Activated CD4-positive, alpha-beta T cell treated with anti-CD3 and anti-CD28 coated beads for 24 hours (primary cell): Measurements from ENCODE around the gene KDM4C.

Experiments
- DNase-seq, 2 donors: peaks; one replicate each; pipeline ENCODE4 v3.0.0-alpha.2; 2020; ENCODE audit warnings: low read depth in 2 of 2

The KDM4C gene

DNA sequence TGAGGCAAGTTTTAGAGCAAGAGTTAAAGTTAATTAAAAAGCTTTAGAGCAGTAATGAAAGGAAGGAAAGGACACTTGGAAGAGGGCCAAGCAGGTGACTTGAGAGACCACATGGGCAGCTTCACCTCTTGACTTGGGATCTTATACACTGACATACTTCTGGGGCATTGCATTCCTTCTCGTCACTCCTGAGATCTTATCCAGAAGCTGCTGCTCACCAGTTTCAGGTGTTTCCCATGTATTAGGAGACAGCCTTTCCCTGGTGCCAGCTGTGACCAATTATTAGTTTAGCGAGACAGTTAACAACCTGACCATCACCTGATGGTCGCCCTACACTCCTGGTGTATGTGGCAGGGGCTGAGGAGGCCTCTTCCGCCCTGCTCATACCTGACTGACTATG, 382.1 kb downstream of the KDM4C start:
- DNase-seq: no peak

DNA sequence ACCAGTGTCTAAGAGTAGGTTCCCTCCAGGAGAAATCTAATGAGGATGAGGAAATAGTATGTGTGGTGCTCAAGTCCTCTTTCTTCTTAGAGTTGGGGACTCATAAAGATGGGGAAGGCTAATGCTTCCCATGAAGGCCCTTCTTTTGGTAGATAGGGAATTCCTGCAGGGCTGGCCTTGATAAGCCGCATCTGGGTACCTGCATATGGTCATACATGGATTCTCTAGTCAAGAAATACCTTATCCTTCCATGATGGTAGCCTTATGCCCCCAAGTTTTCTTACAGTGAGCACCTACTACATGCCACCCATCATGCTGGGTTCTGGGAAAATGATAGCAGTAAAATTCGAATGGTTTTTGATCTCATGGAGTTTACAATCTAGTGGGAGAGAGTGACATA, 382.6 kb downstream of the KDM4C start:
- DNase-seq: no peak

DNA sequence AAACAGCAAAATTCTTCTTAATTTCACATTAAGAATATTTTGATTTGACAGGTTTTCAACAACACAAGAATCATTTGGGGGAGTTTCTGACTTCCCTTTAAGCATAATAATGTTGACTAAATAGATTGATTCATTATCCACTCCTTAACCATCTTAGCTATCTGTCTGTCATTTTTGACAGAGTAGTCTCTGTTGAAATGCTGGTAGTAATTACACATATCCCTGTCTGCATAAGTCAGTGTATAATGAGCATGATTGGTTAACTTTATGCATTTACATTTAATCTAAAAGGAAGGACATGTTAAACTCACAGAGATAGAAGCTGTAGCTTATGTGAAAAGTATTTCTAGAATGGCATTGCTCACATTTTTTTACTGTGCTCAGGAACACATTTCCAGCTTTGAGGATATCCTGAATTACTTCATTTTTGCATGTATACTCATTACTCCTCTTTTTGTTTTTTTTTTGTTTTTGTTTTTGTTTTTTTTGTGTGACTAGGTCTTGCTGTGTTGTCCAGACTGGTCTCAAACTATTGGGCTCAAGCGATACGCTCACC, 385.9 kb downstream of the KDM4C start:
- DNase-seq: no peak

DNA sequence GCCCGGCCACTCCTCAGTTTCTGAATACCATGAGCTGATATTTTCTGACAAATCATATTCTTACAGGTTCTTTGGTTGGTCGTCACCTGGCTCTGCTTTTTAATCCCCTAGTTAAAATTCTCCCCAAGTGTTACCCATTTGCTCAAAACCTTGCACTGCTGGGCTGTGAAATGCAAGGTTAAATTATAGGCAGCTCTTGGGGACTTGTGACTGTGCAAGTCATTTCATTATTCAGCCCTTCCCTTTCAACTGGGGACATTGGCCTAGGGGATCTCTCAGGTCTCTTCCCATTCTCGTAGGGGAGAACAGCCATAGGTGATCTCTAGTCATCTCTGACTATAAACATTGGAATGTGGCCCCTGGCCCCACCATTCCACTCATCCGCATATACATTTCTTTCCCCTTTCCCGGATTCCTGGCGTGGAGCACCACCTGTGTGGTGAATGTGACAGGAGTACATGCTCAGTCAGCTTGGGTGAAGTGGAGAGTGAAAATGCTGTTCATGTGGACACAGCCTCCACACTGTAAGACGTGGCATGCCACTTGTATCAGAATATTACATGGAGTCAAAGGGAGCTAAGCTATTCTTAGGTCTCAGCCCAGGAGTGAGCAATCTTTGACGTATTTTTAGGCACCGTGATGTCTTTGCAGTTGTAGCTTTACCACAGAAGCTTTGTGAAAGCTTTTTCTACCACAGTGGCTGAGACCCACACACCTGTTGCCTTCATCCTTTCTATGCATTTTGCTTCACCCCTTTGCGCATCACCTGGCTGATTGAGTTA, 386.7 kb downstream of the KDM4C start:
- no peak for DNase-seq

DNA sequence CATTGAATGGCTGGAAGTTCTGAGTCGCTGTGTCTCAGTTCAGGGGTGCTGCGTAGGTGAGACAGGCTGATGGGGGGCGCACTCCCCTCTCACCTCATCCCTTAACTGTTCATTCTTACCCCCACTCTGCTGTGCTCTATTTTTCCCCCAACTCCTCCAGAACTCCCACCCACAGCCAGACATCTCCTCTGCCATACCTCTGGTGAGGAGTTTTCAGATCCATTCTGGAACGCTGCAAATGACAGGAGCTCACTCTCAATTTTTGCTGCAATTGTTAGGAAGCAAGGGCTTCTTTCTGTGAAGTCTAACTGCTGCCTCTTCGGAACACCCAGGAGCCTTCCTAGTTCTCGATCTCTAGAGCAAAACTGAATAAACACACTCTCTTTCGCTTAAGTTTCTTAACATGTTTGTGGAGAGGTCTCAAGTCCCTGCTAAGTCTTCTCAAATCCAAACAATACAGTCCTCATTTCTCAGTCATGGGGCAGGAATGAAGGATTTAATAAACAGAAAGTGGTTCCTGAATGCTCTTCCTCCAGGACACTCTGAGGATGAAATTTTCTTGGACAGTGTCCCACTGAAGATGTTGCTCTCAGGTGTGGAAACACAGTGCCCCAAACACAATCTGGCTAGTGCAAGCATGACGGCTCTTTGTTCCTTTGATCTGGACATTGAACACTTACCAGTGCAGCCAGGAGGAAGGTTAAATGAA, 387.7 kb downstream of the KDM4C start:
- DNase-seq: no peak

DNA sequence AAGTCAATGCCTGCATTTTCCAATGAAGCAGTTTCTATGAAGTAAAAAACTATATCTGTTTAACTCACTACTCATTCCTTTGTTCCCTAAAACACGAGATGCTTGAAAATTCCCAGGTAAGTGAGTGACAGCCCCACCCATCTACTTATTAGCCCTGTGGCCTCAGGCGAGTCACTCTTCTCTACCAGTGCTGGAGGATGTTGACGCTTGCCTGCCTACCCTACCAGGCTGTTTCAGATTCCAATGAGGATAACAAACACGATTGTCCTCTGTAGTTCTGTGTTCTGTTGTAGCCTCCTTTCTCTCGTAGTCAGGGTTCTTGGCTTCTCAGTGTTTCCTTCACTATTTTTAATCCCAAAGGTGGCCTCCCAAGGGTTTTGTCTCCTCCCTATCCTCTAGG, 388.8 kb downstream of the KDM4C start:
- no peak for DNase-seq

DNA sequence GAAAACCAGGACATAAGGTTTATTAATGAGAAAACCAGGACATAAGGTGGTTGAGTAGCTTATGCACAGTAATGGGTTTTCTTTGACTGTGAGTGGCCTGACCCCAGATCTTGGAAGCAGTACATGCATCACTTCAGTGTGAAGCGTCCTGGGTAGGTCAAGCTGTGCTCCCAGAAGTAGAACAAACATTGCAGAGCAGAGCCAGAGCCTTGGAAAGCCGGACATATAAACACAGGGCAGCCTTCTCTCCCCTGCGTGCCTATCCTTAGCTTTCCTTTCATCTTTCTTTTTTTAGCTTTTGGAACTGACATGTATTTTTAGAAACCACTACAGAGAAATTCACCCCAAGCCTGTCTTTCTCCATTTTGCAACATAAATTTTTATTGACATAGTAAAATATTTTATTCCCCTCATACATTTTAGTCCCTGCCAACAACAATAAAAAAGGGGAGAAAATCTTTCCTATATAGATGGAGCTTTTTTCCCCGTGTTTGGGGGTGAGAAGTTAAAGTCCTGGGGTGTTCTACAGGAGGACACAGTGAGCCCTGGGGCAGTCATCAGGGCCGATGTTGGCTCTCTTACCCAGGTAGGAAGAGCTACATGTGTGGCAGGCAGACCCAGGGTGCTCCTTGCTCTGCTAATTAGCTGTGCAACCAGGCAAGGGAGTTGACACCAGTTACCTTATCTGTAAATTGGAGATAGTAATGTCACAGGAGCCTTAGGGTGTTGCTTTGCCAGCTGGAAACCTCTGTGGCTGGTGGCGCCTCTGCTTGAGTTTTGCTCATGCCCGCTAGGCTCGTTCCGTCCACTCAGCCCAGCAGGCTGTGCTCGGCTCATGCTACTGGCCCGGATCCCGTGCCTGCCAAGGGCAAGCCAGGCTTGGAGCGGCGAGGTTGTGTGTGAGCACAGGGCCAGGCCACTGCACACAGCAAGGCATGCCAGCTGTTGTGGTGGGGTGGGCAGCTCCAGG, 389.6 kb downstream of the KDM4C start:
- DNase-seq: no peak

DNA sequence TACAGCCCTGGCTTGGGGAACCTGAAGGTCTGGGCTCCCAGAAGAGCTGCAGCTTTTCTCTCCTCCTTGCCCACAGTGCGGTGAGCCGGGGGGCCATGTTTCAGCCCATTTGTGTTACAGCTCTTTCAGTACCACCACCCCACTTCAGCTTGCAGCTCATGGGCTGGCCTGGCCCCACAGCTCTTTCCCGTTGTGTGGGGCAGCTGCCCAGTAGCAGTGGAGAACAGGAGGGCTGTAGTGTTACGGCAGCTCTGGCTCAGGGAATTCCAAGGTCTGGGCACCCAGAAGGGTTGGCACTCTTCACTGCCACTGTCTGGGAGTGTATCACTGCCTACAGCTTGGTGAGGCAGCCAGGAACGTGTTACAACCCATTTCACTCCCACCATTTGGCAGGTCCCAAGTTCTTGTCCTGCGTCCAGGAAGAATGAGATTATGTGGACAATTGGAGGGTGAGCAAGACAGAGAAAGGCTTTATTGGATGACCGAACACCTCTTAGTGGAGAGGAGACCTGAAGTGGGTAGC, 390.5 kb downstream of the KDM4C start:
- DNase-seq: no peak

DNA sequence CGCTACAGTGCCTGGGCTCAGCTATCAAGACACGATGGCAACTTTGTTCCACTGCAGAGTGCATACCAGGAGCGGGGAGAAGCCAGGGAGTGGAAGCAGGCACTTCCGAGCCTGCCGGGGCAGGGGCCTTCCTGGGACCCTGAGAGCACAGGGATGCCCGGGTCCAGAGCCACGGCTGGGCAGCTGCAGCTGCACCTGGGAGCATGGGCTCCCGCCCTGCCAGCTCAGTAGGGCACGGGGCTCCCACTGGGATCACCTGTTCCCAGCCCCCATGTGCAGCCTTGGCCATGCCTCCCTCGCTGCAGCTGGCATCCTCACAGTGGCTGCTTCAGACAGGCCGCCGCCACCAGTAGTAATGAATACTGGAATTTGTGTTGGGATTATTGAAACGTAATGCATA, 391.5 kb downstream of the KDM4C start:
- DNase-seq: no peak

DNA sequence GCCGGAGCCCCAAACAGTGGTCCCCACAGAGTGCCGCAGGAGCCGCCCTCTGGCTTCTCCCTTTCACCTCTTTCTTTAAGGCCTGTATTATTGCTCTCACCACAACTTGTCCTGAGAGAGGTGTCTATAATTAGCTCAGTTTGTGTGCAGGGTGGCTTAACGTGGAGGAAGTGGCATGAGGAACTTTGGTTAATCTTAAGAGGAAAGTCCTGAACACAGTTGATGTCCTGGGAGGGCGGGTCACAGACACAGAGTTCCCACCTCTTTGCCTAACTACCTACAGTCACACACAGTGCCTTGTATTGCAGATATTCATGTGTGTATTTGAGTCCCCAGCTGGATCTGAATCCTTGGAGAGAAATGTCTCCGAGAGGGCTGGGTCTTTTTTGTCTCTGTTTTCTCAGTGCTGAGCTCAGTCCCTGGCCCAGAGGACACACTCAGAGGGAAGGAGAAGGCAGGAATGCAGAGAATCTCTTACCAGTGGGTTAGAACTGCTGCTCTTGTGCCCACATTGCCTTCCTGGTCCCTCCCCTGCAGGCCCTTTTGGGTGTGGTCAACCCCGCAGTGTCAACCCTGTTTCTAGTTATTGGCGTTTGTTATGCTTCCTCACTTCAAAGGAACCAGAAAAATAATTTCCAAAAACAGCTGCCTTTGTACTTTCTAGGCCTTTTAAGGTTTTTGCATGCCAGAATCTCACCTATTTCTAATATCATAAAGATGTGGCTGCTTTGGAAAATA, 392.5 kb downstream of the KDM4C start:
- no peak for DNase-seq

DNA sequence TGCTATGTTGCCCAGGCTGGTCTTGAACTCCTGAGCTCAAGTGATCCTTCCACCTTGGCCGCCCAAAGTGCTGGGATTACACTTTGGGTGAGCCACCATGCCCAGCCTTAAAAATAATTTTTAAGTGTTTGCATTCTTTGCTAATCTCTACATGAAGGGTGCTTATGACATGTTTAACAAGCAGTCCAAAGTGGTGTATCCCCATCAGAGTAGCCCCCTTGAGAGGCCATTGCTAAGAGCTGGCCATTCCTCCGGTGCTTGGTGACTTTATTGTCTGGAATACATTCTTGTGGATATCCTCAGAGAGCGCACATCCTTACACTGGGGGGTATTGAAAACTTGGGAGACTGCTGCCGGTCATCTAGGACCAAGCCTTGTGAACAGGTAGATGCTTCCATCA, 395.4 kb downstream of the KDM4C start:
- DNase-seq: no peak

DNA sequence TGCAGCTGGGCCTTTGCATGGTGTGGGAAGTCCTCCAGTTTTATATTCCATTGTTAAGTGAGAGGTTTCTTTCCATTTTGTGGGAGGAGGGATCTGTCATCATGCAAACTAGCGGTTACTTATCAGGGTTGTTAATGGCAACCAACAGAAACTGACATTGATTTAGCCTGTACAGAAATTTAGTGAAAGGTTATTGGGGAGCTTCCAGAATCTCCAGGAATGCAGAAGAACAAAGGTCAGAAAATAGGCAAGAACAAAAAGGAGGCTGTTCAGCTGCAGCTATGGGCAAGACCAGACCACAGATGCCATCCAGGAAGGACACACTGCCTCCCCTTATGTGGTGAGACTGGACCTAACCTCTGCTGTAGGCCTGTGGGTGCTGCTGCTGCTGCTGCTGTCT, 395.8 kb downstream of the KDM4C start:
- DNase-seq: no peak

DNA sequence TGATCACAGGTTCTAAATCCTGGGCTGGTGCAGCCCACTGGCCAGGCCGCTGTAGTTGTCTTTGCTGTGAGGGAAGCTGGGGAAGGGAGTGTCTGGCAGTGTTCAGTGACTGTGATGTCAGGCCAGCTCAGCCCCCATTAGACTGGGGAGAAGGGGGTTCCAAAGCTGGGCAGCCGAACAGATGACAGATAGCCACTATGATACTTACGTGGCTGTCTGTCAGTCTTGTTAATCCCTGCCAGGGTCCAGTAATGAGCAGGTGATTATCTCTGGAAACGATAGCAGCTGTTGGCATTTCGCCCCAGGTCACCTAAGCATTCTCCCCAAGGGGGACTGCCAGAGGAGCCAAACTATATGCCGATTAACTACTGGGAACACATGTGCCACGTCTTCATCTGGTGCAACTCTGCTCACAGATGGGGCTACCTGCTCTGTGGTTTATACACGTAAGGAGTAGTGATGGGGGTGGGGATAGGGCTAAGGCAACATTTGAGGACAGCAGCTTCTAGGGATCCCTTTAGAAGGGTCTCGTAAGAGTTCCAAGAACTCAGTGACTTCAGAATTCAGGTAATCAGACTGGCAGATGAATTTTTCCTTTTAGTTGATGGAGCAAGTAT, 396.3 kb downstream of the KDM4C start:
- DNase-seq: no peak

DNA sequence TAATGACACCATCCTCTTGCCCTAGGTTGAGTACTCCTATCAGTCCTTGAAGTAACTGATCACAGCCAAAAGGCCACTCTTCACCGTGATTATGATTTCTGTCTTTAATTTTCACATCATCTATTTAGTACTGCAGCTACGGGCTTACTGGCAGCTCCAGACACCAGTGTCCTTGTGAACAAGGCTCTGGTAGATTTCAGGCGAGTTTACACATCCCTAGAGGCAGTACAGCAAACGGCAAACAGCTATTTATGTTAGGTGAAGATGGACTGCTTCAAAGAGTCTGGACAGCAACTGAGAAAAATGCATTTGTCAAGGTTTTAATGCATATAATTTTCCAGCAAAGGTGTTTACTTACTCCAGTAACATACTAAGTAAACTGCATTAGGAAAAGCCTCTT, 396.9 kb downstream of the KDM4C start:
- DNase-seq: no peak

DNA sequence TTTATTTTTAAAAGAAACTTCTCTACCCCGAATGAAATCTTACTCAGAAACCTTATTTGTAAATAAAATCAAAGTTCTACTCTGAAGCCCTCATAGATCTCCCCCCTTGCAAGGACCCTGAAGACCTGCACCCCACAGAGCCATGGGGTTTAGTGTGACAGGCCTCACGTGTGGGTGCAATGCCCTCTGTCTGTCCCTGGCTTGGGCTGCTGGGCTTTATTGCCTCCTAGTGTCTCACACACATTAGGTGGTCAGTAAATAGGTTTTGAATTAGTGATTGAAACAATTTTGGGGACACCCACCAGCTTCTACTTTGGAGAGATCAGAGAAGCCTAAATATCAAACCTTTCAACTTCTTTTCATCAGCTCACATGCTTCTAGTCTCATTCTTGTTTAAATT, 403.7 kb downstream of the KDM4C start:
- no peak for DNase-seq

DNA sequence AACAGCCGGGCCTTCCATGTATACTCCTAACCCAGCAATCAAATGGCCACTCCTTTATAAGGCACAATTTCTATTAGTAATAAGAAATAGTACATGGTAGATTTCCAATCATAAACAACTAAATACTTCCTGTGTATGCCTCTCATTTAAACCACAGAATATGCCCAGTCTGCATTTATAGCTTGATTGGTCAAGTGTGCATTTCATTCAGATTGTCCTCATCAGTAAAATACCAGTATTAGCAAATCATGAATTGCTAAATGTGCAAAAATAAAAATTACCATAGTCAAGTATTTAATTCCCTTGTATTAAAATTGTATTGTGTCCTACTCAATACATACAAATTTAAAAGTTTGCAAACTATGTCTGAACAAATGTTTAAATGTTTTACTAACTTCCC, 406.2 kb downstream of the KDM4C start:
- no peak for DNase-seq

DNA sequence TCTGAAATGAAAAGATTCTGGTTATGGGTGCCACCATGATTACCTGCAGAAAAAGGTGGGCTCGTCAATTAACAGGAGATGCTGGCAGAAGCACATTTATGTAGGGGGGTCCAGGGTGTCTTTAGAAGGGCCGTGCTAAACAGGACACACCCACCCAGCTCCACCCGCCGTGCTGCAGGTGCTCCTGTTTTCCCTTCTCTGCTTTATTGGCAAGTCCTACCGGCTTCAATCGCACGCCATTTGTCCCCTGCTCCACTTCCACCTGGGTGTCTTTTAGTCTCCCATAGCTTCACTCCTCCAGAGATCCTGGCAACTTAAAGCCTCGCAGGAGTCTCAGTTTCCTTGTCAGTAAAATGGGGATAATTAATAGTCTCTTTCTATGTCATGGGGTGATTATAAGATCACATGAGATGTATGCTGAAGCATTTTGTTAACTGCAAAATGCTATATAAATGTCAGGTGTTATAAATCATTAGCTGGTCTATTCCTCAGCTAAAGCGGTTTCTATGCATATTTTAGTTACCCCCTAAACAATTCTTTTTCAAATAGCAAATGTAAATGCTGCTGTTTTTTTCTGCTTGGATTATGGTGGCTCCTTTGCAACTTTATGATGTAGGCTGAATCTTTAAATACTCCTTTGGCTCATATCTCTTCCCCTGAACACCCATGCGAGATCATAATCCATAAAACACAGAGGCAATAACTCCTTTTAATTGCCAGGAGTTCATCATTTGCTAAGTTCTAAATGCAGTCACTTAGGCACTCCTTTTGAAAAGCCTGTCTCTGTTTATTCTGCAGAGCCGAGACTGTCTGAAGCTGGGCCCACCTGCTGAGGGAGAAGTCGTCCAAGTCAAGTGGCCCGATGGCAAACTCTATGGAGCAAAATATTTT, 406.9 kb downstream of the KDM4C start:
- no peak for DNase-seq

DNA sequence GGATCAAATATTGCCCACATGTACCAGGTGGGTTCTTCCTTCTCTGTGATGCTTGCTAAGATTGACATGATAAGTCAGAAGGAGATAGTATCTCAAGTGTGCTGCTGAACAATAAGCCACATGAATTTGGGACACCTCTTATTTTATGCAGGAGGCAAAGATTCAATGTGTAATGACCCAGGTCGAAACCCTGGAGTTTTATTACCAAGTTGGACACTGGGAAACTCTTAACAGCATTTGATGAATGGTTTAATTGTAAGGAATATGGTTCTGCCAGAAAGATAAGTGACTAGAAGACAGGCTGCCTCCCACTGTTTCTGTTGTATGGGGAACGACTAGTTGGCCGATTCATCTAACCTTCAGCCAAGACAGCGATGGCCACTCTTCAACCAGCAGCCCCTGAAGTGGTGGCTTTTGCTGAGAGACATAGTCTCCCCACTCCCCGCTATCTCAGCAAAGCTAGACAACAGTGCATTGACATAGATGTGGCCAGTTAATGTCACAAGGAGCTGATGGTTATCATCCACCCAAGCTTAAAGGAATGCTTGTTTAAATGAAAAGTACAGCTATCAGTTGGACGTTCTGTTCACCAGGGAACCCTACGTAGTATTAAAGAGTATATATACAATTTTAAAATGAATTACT, 407.7 kb downstream of the KDM4C start:
- DNase-seq: no peak

DNA sequence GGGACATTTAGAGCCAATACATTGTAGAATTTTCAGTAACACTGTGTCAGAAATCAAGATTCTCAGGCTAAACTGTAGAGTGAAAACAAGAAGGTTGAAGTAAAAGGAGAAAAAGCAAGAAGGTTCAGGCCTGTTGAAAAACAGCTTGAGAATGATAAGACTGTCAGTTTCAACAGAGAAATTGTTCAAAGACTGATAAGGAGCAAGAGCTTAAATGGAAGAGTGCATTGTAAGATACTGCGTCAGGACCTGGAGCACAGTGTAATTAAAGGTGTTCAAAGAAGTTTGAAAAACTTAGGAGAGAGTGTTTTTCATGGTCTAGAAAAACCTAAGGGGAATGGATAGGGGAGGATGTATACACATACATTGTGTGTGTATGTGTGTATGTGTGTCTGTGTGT, 408.3 kb downstream of the KDM4C start:
- DNase-seq: no peak
